ENCODE results near the gene GABRG1.

The GABRG1 gene

GRCh38 chr4:46123913-46124755, at the start of gene GABRG1:
Gene GABRG1 (minus strand): TSS chr4:46124054. CDS start chr4:46123913, 141 bp downstream.
- DNase-seq: peak; percentile 85

- DNase-seq: no peak
These were observed 23.1 kb upstream of the GABRG1 start for GRCh38 chr4:46146993-46147392.

DNA sequence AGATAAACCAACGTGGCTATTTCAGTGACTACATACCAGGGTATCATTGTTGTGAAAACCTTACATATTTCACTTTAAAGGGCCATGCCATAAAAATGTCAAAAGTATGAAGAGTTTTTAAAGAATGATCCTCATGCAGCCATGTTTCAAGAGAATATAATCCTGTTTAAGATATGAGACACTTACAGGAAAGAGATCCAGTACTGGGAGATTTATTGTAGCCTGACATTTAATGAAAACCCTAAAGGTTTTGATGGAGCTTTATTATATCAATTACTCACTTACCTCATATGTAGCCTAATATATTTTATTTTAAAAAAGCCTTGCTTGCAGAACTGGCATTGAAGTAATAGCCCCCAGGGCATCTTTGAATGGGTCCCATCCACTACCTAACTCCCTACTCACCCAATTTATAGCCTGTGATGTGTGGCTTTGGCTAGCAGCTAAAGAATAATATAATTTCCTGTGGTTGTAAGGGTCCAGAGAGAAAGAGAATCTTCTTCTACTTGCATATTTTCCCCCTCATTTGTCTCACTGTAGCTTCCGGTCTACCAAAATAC, 7.7 kb upstream of the GABRG1 start:
- no peak for DNase-seq

DNA sequence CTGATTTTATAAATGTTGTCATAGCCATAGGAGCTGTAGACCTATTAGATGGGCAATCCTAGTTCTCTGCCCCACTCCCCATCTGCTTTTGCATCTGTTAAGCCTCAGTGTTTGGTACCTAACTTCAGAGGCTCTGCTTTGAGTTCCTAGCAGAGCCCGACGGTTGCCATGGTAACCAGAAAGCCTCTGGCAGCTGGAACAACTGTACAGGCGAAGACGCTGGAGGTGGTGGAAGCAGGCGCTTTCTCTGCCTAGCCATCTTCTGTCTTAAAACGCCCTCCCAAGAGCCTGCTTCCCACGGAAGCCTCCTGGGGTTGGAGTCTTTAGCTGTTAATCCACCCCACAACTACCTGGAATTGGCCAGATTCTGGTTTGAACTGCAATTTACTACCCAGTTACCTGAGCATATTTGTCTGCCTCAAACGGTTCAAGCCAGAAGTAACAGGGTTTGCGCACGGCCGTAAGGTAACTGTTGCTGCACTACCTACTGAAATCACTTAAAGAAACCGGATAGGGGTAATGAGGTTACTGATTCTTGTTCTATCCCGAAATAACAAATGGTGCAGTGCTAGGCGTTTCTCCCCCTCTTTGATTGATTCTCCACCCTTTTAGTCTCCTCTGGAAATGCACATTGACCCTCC, 1.0 kb upstream of the GABRG1 start:
- peak; percentile 55 for DNase-seq

- no peak for DNase-seq
These were observed 42.2 kb downstream of the GABRG1 start for GRCh38 chr4:46081674-46082073.

- no peak for DNase-seq
These were observed 42.6 kb downstream of the GABRG1 start for GRCh38 chr4:46081248-46081647.

GRCh38 chr4:46073778-46074177, 50.1 kb downstream of the GABRG1 start:
- DNase-seq: peak; percentile 1

DNA sequence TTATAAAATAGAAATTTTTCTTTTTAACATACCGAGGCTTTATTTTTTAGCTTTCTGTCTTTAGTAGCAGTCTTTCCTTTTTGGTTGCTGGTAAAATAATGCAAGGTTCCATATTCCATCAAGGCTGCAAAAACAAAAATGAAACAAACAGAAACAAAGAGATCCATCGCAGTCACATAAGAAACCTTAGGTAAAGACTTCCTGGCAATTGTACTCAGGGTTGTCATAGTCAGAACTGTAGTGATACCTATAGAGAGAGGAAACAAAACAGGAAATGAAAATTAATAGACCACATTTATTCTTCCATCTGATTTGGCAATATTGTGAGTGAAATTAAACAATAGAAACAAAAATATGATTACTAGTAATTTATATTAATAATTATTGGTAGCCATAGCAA, 72.5 kb downstream of the GABRG1 start:
- DNase-seq: no peak

GRCh38 chr4:46032056-46032455, 91.8 kb downstream of the GABRG1 start:
- no peak for DNase-seq

- DNase-seq: no peak
These were observed 107.5 kb downstream of the GABRG1 start for GRCh38 chr4:46016306-46016705.

DNA sequence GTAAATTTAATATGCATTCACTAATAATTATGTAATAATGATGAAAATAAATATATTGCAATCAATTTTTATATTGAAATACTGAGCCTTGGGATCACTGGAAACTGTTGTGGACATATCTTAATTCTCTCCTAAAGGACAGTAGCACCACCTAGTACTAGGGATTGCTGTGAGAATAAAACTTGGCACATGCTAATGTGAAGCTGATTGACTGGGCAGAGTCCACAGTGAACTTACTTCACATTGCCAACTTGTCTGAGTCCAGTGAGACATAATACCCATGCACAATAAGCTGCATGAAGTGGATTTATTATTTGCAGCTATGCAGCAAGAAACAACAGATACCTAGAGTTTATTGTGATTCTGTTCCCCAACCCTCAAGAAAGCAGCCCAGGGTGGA, 131.1 kb downstream of the GABRG1 start:
- DNase-seq: no peak

DNA sequence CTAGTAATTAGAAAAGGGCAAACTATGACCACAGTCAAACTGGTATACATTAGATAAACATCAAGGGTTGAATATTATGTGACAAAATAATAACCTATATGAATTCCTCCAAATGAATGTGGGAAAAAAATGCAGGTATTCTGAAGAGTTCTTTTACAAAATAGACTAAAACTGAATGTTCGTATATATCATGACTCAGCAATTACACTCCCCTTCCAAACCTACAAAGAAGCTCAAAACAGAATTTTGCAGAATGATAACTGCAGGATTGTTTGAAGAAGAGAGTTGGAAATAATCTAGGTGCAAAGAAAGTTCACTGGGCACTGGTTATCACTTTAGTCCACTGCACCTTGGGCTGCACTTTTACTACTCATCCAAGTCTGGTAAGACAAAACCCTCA, 134.1 kb downstream of the GABRG1 start:
- no peak for DNase-seq

DNA sequence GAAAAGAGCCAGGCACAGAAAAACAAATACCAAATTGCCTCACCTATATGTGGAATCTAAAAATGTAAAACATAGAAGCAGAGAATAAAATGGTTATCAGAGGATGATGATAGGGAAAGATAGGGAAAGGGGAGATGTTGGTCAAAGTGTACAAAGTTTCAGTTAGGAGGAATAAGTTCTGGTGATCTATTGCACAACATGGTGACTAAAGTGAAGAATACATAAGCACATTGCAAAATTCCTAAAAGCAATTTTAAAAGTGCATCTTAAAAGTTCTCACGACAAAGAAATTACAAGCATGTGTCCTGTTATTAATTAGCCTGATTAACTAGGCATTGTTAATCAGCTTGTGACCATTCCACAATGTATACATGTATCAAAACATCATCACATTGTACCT, 136.0 kb downstream of the GABRG1 start:
- no peak for DNase-seq
